Mucosa of descending colon (tissue), 3 donors: ENCODE measurements around the gene FRS3. TPM values are rescaled to one million over a fixed set of nuclear protein-coding genes. Genes with fewer than 3 reads are reported as not detected.

Source experiments
- ATAC-seq: fragments of 200-7000 bp; cut with Tn5 transposase; one replicate; pipeline ENCODE4 v1.9.1; 2020; ENCODE audit warnings: mild to moderate bottlenecking, moderate library complexity
- DNase-seq, 3 donors: peaks; one replicate each; pipeline ENCODE4 v3.0.0-alpha.2; 2020
- H3K36me3 ChIP-seq: fragments of 200-600 bp; one replicate; pipeline ENCODE4 v1.8.0; 2021; ENCODE audit warnings: low read depth, mild to moderate bottlenecking
- H3K4me1 ChIP-seq: fragments of 200-600 bp; one replicate; pipeline ENCODE4 v1.8.0; 2021; ENCODE audit warnings: low read depth, mild to moderate bottlenecking
- H3K4me3 ChIP-seq: fragments of 200-600 bp; one replicate; pipeline ENCODE4 v1.8.0; 2021; ENCODE audit warnings: mild to moderate bottlenecking
- H3K9me3 ChIP-seq: fragments of 200-600 bp; one replicate; pipeline ENCODE4 v1.8.0; 2021; ENCODE audit warnings: mild to moderate bottlenecking
- CTCF ChIP-seq: fragments of 200-600 bp; IDR thresholded peaks from one replicate; pipeline ENCODE4 v1.8.0; 2022; ENCODE audit warnings: antibody characterized with exemption, mild to moderate bottlenecking
- intact Hi-C, 2 donors: fragments of 100-400 bp; cut with DNase I in 1 of 2; cut with micrococcal nuclease in 1 of 2; formaldehyde crosslinking; loops; one replicate each; pipeline versions ENCODE4 v1.11.0 to v1.11.1; 2022; cut with DNase I, micrococcal nuclease
- long read RNA-seq, 2 donors: library from polyadenylated mRNA; unstranded; transcript quantifications; one replicate each; pipeline ENCODE4 v2.0.0, GENCODE V29; 2019 to 2021
- total RNA-seq, 3 donors: library from RNA; stranded (reverse); fragmentation: NEBNext Ultra II Directional in 2 of 3; extraction: Animal tissue kit (Norgen Biotek cat#: 25700) in 2 of 3; gene quantifications; one replicate each; pipeline versions ENCODE4 v1.2.1 to v1.2.4, GENCODE V29; 2021 to 2023
- donor health status: DM: no; HTN: no; CAD: no; lungs with moderate emphysema.
- donor health status: DM: no; HTN: no; CAD: no.
- donor health status: DM: no; HTN: yes; CAD: no.

Gene FRS3
- 1 to 10 TPM; 3.6 to 7.9 (median 4.6) TPM for total RNA-seq
- long read RNA-seq, donor 1, transcript FRS3-202 (7 exons, 2,174 nt) = major isoform, 5 of 8 reads
- long read RNA-seq, donor 1, partial matches to known transcripts = 1 of 8 reads
- long read RNA-seq, donor 1, other reads (novel, unspliced or antisense) = 2 of 8 reads
- long read RNA-seq, donor 2, partial matches to known transcripts = 1 of 2 reads
- long read RNA-seq, donor 2, other reads (novel, unspliced or antisense) = 1 of 2 reads

GRCh38 chr6:41779788-41780550 lies at the start of gene FRS3:
Gene FRS3, minus strand, starts transcription at chr6:41779900. Its CDS starts 2,913 bp downstream, at chr6:41776987.
- H3K36me3 ChIP-seq = no peaks in the 10 kb centered on the region

GRCh38 chr6:41826343-41827022 lies 46.8 kb upstream of the FRS3 start:
- intact Hi-C loops = no loop called here
- ATAC-seq = no peak
- no peak for TF ChIP-seq CTCF
- Histone ChIP-seq H3K9me3 (no peaks in the 10 kb centered on the region), H3K4me3 (no peak overlapping the region), H3K4me1 (no peaks in the 10 kb centered on the region), H3K36me3 (no peaks in the 10 kb centered on the region)
- DNase-seq = no peak

More at GRCh38 chr6:41779788-41780550, at the start of gene FRS3:
- peak; percentile 99 to 100 (median 99) for DNase-seq
- Histone ChIP-seq H3K9me3 (no peaks in the 10 kb centered on the region), H3K4me1 (peaks cover 22% of the 10 kb centered on the region), H3K4me3 (peak within 1 kb of the TSS; percentile 50)
- peak; percentile 94 for ATAC-seq
- peak; percentile 96 for TF ChIP-seq CTCF
- intact Hi-C loops = loop anchor here in 1 of 2 donors (10.0 kb wide), 1 partner anchor 265 kb away; no protein-coding TSS in a partner anchor

DNA sequence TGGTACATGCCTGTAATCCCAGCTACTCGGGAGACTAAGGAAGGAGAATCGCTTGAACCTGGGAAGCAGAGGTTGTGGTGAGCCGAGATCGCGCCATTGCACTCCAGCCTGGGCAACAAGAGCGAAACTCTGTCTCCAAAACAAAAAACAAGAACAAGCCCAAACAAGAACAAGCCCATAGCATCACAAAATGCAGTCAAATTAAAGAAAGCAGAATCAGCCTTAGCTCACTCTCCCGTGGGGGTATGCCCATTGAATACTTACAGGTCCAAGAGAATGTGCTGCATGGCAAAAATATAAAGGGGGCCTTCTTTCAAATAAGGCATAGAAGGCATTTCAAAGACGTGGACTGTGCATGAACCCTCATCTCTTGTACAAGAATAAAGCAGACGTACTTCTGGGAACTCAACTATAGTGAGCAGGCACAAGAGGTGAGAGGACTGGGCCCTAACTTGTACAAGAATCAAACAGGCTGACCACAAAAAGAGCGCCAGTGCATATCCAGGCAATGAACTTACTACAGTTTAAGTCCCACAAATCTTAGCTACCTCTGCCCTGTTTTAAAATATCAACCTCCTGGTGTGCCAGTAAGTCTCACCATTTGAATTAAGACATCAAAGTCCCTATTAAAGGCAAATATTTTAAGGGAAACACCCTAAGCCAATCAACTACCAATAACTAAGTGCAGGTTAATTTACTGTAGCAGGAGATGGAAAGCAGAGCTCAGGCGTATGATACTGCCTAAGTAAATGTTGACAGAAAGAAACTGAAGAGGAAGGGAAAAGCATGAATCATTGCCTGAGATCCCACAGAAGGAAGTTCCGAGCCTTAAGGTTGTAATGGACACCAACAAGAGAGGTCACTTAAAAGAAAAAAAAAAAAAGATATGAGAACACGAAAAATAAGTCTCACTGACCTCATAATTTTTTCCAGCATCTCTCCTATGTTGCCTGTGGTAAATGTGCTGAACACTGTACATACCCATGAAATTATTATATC lies 45.2 kb upstream of the FRS3 start:
- Histone ChIP-seq H3K9me3 (no peaks in the 10 kb centered on the region), H3K4me1 (no peaks in the 10 kb centered on the region), H3K36me3 (no peaks in the 10 kb centered on the region), H3K4me3 (no peak overlapping the region)
- DNase-seq (no peak), ATAC-seq (peak; percentile 96)
- TF ChIP-seq CTCF = no peak
- intact Hi-C loops = no loop called here

DNA sequence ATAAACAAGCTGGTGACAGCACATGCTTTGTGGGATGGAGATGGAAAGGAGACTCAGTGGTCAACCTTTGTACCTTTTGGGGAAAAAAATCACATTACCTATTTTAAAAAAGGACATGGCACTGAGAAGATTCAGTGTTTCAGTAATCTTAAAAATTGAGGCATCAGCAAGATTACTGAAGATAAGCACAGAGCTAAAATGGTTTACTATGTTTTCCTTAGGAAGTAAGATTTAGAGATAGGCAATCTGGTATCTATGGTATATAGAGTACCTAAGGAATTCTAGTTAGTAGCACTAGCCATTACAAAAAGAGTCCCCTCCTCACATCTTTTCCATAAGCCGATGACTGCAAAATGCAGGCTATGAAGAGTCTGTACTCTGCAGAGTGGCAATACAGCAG lies 43.5 kb upstream of the FRS3 start:
- H3K4me3 ChIP-seq = no peak overlapping the region
- no peaks in the 10 kb centered on the region for H3K9me3 ChIP-seq
- H3K36me3 ChIP-seq = no peaks in the 10 kb centered on the region
- ATAC-seq (no peak), DNase-seq (no peak)
- no peak for TF ChIP-seq CTCF
- H3K4me1 ChIP-seq = no peaks in the 10 kb centered on the region
- intact Hi-C loops = no loop called here

DNA sequence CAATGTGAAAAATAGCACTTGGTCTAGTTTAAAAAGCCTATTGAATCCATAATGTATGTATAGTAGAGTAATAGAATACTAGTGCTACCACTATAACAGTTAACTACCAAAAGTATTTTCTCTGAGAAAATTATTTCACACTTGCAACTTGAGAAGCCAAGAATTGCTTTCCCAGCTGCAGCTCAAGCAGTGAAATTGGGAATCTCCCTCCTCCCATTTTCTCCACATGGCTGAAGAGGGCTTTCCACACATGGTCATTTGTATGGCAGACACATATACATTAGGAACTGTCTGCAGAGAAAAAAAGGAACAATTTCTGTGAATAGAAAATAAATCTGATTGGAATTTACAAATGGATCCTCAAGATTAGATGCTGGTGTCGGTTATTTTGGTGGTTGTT lies 42.3 kb upstream of the FRS3 start:
- Histone ChIP-seq H3K4me3 (no peak overlapping the region), H3K9me3 (no peaks in the 10 kb centered on the region), H3K36me3 (no peaks in the 10 kb centered on the region), H3K4me1 (no peaks in the 10 kb centered on the region)
- no peak for TF ChIP-seq CTCF
- DNase-seq (no peak), ATAC-seq (no peak)
- intact Hi-C loops = no loop called here
